Glomerular visceral epithelial cell (primary cell): Measurements from ENCODE around the gene ATP9B.
"Not testable (repeated sequence)": the region's sequence is repeated elsewhere in the genome, so short reads cannot be mapped to it uniquely, and the experiment has no call there.

Source experiments
- DNase-seq: peaks from one replicate; pipeline ENCODE4 v3.0.0-alpha.2; 2016; ENCODE audit errors: extremely low spot score

ATP9B gene

GRCh38 chr18:79327915-79328314, 258.7 kb downstream of the ATP9B start:
- DNase-seq, result not testable (repeated sequence)

DNA sequence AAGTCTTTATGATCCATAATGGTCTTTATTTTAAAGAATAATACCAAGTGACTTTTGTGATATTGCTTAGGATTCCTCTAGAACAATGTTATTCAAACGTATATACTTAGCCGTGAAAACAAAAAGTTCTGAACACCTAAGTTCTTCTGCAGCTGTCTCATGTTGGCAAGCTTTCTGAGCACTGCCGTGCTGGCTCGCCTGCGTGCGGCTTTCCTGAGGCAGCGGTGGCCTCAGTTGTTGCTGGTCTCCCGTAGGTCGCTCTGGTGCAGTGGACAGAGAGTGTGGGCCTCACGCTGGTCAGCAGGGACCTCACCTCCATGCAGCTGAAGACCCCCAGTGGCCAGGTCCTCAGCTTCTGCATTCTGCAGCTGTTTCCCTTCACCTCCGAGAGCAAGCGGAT, 259.7 kb downstream of the ATP9B start:
- DNase-seq, result no peak

- no peak for DNase-seq
Observed at GRCh38 chr18:79329786-79330185, 260.6 kb downstream of the ATP9B start.

- DNase-seq, result no peak
Observed at GRCh38 chr18:79332646-79333045, 263.5 kb downstream of the ATP9B start.

GRCh38 chr18:79333046-79333445, 263.9 kb downstream of the ATP9B start:
- DNase-seq, result no peak

DNA sequence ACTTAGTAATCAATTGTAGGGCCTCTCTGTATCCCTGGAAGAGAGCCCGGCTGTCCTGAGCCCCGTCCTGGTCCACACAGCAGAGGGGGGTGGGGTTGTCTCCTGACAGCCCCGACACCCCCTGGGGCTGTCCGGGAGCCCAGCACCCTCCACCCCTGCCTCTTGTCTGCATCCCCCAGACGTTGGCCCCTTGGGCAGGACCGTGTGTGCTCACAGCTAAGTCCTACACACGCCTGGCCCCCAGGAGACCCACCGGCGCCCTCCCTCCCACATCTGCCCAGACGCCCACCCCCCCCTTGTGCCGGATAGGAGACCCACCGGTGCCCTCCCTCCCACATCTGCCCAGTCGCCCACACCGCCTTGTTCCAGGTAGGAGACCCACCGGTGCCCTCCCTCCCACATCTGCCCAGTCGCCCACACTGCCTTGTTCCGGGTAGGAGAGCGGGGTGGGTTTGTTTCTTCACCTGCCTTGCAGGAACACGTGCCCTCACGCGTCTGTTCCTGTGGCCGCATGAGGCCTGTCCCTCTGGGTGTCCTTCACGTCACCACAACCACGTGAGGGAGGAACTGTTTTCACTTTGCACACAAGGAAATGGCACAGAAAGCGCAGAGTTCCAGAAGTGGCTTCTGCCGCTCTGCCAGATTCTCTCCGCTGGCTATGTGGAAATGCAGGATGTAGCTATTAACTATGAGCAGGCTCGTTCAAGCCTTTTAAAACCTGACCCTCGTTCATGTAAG, 265.5 kb downstream of the ATP9B start:
- DNase-seq, result no peak

DNA sequence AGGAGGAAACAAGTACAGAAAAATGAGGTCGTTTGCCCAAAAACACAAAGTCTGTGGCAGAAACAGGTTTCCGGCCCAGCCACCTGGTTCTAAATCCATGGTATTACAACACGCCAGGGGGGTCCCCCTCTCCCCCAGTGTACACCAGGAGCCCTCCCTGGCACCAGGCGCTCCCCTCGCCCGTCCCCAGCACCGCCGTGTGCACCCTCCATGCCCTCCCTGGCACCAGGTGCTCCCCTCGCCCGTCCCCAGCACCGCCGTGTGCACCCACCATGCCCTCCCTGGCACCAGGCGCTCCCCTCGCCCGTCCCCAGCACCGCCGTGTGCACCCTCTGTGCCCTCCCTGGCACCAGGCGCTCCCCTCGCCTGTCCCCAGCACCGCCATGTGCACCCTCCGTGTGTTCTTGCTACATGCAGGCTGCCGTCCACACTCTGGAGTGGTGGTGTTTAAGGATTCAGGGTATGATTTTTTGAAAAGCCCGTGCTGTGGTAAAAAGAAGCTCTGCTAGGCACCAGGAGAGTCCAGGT, 266.7 kb downstream of the ATP9B start:
- no peak for DNase-seq

DNA sequence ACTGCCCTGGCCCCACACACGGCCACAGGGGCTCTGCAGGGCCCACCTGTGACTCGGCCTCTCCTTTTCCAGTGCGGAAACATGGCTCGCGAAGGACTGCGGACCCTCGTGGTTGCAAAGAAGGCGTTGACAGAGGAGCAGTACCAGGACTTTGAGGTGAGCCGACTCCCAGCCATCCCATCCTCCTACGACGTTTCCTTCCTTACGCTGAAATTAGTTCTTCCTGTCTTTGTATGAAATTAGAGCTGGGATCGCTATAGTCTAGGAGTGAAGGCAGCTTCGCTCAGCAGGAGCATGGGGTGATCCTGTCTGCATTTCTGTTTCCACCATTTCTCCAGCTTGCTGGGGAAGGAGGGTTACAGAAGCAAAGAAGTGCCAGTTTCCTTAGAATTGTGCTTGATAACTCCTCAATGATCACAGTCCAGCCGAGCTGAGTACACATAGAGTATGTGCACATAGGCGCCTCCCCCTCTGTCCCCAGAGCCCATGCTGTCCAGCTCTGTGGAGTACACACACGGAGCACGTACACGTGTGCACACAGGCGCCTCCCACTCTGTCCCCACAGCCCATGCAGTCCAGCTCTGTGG, 267.5 kb downstream of the ATP9B start:
- DNase-seq, result no peak

DNA sequence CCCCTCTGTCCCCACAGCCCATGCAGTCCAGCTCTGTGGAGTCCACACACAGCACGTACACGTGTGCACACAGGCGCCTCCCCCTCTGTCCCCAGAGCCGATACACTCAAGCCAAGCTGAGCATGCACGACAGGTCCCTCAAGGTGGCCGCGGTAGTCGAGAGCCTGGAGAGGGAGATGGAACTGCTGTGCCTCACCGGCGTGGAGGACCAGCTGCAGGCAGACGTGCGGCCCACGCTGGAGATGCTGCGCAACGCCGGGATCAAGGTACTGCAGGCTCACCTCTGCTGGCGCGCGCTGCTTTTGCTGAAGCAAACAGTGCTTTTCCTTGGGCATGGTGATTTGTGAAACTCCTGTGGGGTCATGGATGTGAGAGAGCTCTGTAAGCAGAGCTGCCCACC, 268.0 kb downstream of the ATP9B start:
- DNase-seq, result no peak

GRCh38 chr18:79337620-79338019, 268.4 kb downstream of the ATP9B start:
- DNase-seq, result no peak

GRCh38 chr18:79339094-79339908, 270.1 kb downstream of the ATP9B start:
- DNase-seq, result no peak

GRCh38 chr18:79343567-79344207, 274.5 kb downstream of the ATP9B start:
- DNase-seq, result peak; percentile 26

DNA sequence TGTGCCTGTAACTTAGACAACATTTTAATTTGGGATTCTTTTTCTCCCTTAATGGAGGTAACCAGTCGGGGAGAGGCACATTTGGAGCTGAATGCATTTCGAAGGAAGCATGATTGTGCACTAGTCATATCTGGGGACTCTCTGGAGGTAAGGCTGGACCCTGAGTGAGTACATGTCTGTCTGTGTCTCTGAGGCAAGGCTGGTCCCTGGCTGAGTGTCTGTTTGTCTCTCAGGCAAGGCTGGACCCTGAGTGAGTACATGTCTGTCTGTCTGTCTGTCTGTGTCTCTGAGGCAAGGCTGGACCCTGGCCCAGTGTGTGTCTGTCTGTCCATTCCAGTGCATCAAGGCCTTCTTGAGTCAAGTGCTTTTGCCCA, 275.0 kb downstream of the ATP9B start:
- DNase-seq, result no peak

DNA sequence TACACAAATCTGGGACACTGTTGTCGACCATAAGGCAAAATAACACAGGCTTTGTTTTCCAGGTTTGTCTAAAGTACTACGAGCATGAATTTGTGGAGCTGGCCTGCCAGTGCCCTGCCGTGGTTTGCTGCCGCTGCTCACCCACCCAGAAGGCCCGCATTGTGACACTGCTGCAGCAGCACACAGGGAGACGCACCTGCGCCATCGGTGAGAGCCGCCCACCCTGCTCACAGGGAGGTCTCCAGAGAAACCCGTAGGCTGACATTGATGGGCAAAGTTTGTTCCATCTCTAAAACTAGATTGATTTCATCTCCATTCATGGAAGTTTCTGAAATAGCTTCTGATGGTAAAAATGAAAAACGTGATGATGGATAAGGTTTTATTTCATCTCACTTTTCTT, 276.2 kb downstream of the ATP9B start:
- no peak for DNase-seq

GRCh38 chr18:79345981-79346380, 276.8 kb downstream of the ATP9B start:
- no peak for DNase-seq

DNA sequence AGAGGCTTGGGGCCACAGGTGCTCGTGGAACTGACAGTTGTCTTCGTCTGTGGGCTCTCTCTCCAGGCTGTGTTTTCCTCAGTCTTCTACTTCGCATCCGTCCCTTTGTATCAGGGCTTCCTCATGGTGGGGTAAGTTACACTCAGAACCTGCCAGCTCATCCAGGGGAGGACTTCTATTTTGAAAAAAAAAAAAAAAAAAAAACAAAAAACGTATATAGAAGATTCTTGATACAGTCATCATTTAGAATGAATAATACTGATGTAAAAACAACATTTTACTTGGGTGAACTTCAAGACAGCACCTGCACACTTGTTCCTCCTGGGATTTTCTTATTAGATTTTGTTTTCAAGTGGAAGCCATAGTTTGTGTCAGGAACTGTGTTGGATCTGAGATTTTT, 278.9 kb downstream of the ATP9B start:
- no peak for DNase-seq

- DNase-seq, result no peak
Observed at GRCh38 chr18:79352432-79352831, 283.2 kb downstream of the ATP9B start.

GRCh38 chr18:79353267-79353666, 284.1 kb downstream of the ATP9B start:
- DNase-seq, result no peak

DNA sequence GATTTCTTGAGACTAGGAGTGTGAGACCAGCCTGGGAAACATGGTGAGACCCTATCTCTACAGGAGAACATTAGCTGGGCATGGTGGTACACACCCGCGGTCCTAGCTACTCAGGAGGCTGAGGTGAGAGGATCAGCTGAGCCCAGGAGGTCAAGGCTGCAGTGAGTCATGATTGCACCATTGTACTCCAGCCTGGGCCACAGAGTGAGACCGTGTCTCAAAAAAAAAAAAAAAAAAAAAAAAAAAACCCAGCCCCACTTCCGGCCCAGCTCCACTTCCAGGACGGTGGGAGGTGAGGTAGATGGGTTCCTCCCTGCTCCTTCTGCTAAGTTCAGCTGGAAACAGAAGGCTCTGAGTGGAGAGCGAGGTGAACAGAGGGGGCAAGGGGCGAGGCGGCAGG, 285.2 kb downstream of the ATP9B start:
- no peak for DNase-seq

DNA sequence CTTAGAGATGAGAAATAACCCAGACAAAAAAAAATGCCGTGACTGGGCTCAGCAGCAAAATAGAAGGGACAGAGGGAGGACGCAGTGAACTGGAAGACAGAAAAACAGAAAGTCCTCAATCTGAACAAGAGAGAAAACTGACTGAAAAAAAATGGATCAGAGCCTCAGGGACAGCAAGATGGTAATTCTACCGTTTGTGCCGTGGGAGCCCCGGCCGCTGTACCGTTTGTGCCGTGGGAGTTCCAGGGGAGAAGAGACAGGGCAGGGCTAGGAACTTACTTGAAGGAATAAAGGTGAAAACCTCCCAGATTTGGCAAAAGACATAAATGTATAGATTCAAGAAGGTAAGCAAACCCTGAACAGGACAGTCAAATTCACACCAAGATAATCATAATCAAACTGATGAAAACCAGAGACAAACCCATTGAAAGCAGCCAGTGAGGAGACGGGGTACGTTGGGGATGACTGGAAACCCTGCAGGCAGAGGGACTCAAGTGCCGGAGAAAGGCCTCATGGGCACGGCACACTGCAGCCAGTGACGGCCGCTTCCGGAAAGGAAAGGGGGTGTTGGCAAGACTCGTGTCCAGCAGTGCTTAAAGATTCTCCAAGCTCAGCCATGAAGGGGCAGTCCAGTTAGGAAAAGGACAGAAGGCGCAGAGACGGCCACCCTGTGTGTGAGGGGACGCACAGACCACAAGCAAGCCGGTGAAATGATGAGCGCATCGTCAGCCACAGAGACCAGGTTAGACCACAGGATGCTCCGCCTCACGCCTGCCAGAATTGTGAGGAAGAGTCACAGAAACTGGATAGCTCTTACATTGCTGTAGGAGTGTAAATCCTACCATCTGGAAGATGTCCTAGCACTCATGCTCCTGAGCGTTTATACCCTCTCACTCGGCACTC, 286.5 kb downstream of the ATP9B start:
- DNase-seq, result no peak

GRCh38 chr18:79356435-79356834, 287.2 kb downstream of the ATP9B start:
- DNase-seq, result no peak
